ENCODE data around the gene MEPCE. TPM values are rescaled to one million over a fixed set of nuclear protein-coding genes. Genes with fewer than 3 reads are reported as not detected.
A peak's percentile ranks its signal among the peaks of the same experiment; 100 is the strongest.

Gene MEPCE
- total and polyA plus RNA-seq, 9 of the 15 experiments (the other 6 are each of a cell fraction or from before 2014, with no cell fraction given): 10.9 to 76.3 (median 44.1) TPM

DNA sequence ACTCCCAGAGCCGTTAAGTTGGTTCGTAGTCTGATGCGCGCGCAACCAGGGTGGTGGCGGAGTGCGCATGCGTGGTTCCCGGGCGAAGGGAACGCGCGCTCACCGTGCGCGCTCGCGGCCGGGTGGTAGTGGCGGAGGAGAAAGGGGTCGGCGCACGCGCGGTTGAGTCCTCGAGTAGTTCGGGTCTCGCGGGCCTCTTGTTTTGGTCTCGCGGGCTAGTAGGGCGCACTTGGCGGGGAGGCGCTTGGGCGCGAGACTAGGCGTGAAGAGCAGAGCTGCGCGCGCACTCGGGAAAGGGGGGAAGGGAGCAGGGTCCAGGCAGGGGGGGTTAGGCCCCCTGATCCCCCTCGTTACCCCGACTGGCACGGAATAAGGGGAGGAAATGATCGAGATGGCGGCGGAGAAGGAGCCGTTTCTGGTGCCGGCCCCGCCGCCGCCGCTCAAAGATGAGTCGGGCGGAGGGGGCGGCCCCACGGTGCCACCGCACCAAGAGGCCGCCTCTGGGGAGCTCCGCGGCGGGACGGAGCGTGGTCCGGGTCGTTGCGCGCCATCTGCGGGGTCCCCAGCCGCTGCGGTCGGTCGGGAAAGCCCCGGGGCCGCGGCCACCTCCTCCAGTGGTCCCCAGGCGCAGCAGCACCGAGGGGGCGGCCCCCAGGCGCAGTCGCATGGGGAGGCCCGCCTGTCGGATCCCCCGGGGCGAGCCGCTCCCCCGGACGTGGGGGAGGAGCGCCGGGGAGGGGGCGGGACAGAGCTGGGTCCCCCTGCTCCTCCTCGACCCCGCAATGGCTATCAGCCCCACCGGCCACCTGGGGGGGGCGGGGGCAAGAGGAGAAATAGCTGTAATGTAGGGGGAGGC lies at the start of gene MEPCE (continued):
- TF ChIP-seq ZNF77 (CRISPR knock-in tag; IDR thresholded peaks at IDR 0.05): 0 out of 2 replicates have a peak, but pooled peaks have one; percentile 38
- TF ChIP-seq, protein P1, sequence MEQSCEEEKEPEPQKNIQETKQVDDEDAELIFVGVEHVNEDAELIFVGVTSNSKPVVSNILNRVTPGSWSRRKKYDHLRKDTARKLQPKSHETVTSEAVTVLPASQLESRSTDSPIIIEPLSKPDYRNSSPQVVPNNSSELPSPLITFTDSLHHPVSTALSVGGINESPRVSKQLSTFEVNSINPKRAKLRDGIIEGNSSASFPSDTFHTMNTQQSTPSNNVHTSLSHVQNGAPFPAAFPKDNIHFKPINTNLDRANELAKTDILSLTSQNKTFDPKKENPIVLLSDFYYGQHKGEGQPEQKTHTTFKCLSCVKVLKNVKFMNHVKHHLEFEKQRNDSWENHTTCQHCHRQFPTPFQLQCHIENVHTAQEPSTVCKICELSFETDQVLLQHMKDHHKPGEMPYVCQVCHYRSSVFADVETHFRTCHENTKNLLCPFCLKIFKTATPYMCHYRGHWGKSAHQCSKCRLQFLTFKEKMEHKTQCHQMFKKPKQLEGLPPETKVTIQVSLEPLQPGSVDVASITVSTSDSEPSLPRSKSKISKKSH (CRISPR knock-in tag; IDR thresholded peaks at IDR 0.05): no peak
- TF ChIP-seq, protein P2, sequence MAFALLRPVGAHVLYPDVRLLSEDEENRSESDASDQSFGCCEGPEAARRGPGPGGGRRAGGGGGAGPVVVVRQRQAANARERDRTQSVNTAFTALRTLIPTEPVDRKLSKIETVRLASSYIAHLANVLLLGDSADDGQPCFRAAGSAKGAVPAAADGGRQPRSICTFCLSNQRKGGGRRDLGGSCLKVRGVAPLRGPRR (CRISPR knock-in tag; IDR thresholded peaks at IDR 0.05): no peak
- TF ChIP-seq, protein P3, sequence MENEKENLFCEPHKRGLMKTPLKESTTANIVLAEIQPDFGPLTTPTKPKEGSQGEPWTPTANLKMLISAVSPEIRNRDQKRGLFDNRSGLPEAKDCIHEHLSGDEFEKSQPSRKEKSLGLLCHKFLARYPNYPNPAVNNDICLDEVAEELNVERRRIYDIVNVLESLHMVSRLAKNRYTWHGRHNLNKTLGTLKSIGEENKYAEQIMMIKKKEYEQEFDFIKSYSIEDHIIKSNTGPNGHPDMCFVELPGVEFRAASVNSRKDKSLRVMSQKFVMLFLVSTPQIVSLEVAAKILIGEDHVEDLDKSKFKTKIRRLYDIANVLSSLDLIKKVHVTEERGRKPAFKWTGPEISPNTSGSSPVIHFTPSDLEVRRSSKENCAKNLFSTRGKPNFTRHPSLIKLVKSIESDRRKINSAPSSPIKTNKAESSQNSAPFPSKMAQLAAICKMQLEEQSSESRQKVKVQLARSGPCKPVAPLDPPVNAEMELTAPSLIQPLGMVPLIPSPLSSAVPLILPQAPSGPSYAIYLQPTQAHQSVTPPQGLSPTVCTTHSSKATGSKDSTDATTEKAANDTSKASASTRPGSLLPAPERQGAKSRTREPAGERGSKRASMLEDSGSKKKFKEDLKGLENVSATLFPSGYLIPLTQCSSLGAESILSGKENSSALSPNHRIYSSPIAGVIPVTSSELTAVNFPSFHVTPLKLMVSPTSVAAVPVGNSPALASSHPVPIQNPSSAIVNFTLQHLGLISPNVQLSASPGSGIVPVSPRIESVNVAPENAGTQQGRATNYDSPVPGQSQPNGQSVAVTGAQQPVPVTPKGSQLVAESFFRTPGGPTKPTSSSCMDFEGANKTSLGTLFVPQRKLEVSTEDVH (IDR thresholded peaks at IDR 0.05; ENCODE audit: low read depth, partially characterized antibody): no peak
- no peak for TF ChIP-seq HIVEP1 (CRISPR knock-in tag; IDR thresholded peaks at IDR 0.05)
- no peak for TF ChIP-seq NFATC3 (IDR thresholded peaks at IDR 0.05)
- no peak for TF ChIP-seq PURB (CRISPR knock-in tag; IDR thresholded peaks at IDR 0.05; ENCODE audit: low read depth)
- TF ChIP-seq BACH1 (tag; IDR thresholded peaks at IDR 0.05): no peak
- TF ChIP-seq, protein P4, sequence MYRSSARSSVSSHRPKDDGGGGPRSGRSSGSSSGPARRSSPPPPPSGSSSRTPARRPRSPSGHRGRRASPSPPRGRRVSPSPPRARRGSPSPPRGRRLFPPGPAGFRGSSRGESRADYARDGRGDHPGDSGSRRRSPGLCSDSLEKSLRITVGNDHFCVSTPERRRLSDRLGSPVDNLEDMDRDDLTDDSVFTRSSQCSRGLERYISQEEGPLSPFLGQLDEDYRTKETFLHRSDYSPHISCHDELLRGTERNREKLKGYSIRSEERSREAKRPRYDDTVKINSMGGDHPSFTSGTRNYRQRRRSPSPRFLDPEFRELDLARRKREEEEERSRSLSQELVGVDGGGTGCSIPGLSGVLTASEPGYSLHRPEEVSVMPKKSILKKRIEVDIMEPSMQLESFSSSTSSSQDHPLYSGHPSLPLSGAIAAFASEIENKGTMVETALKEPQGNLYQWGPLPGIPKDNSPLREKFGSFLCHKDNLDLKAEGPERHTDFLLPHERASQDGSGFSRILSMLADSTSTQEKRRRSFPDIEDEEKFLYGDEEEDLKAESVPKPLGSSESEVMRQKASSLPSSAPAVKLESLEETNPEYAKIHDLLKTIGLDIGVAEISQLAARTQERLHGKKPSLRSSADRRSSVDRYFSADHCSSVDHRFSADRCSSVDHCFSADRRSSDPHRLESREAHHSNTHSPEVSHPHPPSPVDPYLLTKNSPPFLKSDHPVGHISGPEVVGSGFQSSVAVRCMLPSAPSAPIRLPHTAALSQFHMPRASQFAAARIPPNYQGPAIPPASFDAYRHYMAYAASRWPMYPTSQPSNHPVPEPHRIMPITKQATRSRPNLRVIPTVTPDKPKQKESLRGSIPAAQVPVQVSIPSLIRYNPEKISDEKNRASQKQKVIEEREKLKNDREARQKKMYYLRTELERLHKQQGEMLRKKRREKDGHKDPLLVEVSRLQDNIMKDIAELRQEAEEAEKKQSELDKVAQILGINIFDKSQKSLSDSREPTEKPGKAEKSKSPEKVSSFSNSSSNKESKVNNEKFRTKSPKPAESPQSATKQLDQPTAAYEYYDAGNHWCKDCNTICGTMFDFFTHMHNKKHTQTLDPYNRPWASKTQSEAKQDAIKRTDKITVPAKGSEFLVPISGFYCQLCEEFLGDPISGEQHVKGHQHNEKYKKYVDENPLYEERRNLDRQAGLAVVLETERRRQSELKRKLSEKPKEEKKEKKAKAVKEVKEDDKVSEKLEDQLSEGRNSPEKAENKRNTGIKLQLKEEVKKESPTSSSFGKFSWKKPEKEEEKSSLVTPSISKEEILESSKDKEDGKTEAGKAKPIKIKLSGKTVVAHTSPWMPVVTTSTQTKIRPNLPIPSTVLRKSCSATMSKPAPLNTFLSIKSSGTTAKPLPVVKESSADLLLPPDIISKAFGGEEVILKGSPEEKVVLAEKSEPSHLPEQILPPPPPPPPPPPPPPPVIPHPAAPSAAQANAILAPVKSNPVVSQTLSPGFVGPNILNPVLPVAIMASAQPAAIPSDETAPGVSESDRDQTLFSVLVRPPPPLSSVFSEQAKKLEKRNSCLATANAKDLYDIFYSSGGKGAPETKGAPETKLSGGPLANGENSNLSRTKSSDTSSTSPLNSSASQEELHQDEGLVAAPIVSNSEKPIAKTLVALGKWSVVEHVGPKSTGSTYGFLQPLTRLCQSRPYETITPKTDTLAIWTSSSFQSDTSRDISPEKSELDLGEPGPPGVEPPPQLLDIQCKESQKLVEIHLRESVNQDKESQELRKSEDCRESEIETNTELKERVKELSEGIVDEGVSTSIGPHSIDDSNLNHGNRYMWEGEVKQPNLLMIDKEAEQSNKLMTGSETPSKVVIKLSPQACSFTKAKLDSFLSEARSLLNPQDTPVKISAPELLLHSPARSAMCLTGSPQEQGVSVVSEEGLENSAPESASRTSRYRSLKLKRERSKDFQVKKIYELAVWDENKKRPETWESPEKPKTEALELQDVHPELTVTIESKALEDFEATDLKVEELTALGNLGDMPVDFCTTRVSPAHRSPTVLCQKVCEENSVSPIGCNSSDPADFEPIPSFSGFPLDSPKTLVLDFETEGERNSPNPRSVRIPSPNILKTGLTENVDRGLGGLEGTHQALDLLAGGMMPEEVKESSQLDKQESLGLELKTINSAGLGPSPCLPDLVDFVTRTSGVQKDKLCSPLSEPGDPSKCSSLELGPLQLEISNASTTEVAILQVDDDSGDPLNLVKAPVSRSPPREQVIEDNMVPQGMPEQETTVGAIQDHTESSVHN (IDR thresholded peaks at IDR 0.05; ENCODE audit: borderline replicate concordance in 1 of 2, low read depth in 1 of 2): no peak
- TF ChIP-seq, protein P5, sequence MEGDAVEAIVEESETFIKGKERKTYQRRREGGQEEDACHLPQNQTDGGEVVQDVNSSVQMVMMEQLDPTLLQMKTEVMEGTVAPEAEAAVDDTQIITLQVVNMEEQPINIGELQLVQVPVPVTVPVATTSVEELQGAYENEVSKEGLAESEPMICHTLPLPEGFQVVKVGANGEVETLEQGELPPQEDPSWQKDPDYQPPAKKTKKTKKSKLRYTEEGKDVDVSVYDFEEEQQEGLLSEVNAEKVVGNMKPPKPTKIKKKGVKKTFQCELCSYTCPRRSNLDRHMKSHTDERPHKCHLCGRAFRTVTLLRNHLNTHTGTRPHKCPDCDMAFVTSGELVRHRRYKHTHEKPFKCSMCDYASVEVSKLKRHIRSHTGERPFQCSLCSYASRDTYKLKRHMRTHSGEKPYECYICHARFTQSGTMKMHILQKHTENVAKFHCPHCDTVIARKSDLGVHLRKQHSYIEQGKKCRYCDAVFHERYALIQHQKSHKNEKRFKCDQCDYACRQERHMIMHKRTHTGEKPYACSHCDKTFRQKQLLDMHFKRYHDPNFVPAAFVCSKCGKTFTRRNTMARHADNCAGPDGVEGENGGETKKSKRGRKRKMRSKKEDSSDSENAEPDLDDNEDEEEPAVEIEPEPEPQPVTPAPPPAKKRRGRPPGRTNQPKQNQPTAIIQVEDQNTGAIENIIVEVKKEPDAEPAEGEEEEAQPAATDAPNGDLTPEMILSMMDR (IDR thresholded peaks at IDR 0.05 in 2 of 3, conservative IDR thresholded peaks at IDR 0.05 in 1 of 3; ENCODE audit: insufficient read depth in 2 of 3, low read depth in 1 of 3, low read length in 3 of 3): 0 out of 6 replicates have a peak, but pooled peaks of 1 of the 3 experiments have one; percentile 1
- TF ChIP-seq TRIM24 (IDR thresholded peaks at IDR 0.05): no peak
